Activated naive CD4-positive, alpha-beta T cell (primary cell): ENCODE data around the gene KLHDC7B.

Experiments
- DNase-seq, 4 experiments: peaks; one replicate each; lab custom pipeline; 2025; lab: John Stamatoyannopoulos, UW

Gene KLHDC7B

DNA sequence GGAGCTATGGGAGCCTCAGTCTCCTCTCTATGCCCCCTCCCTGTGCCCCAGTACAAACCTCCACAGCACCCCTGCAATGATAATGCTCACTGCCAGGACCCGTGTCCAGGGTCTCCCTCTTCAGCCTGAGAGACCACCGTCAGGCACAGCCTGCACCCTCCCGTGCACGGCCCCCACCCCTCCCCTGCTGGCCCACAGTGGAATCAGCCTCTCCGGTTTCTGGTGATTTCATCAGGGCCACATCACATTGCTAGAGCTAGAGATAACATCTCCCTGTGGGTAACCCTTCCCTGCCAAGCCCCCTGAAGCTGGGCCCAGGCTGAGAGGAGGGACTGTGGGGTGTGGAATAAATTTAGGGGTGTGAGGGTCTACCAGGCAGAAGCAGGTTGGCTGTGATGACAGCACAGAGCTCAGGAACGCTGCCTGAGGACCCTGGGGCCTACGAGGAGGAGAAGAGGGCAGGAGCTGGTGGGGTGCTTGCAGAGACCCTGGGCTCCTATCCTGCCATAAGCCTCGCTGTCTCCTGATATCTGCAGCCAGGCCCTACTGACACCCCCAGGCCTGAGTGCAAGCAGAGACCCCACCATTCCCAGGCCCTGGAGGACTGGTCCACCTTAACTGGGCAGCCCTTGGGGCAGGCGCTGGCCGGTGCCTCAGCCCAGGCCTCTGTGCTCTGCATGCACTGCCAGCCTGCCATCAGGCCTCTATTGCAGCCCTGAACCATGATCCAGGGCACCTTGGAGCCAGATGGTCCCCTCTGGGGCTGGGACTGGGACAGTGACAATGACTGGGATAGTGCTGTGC lies at the start of gene KLHDC7B:
Gene KLHDC7B (plus strand): TSS at position 378 of the 804 bp plus-strand sequence. CDS start 345 bp downstream, at position 723.
- DNase-seq = no peak

GRCh38 chr22:50497093-50497492 lies 48.6 kb upstream of the KLHDC7B start:
- no peak for DNase-seq

- DNase-seq = peak in 2 of 4 experiments; percentile 38 to 53
Measured at GRCh38 chr22:50498322-50498890, 47.3 kb upstream of the KLHDC7B start.

DNA sequence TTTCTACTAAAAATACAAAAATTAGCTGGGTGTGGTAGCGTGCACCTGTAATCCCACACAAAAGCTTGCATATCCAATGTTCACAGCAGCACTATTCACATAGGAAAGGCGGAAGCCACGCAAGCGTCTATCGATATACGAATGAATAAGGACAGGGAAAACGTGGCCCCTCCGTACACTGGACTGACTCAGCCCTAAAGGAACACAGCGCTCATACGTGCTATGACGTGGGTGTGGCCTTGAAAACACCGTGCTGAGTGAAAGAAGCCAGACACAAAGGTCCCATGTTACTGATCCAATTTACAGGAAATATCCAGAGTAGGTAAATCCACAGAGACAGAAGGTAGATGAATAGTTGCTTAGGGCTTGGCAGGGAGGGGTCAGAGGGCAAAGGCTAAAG lies 45.2 kb upstream of the KLHDC7B start:
- DNase-seq = no peak

DNA sequence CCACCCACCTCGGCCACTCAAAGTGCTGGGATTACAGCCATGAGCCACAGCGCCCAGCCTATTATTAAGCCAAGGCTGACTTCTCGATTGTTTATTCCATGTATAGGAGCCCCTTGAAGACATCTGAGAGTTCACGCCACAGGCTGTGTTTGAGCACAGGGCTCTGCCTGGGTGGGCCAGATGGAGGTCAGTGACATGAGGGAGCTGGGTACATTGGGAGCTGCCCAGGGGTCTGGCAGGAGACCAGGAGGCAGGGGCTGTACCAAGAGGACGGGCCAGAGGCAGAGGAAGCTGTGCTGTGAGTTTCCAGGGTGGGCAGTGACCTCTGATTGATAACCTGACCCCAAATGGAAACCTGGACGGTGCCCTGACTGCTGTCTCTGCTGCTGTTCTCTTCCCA lies 43.6 kb upstream of the KLHDC7B start:
- DNase-seq = no peak

DNA sequence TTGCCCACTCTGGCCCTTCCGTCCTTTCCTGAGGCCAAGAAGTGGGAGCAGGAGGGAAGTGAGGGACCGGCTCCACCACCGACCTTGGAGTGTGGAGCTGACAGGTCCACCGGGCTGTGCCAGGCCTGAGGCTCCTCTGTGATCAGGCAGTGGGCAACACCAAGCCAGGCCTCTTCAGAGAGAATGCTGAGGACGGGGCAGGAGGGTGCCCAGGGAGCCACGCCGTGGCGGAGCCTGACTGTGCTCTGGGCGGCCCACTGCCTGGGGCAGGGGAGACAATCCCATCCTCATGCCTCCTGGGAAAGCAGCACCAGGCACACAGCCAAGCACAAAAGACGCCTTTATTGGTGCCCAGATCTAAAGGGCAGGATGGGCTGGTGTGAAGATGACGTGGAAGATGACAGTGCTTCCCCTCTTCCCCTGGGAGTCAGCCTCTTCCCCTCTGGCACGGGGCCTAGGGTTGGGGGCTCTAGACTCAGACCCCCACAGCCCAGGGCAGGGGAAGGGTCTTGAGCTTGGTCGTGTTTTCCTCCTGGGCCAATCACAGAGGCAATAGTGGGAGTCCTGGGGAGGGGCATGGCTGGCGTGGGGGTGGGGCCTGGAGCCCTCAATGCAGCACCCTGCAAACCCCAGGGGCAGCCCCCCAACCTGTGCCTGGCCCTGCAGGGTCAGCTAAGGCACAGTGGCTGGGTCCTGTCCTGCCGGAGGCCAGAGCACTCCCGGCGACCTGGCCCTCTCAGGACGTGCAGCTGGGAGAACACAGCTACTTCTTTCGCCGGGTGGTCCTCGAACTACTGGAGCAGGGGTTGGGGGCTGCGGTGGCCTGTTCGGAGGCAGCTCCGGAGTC lies 42.8 kb upstream of the KLHDC7B start:
- no peak for DNase-seq

- DNase-seq = no peak
Measured at GRCh38 chr22:50503475-50504145, 42.1 kb upstream of the KLHDC7B start.

GRCh38 chr22:50504369-50505211 lies 41.1 kb upstream of the KLHDC7B start:
- DNase-seq = no peak

- DNase-seq = no peak
Measured at GRCh38 chr22:50505276-50505775, 40.4 kb upstream of the KLHDC7B start.

GRCh38 chr22:50505776-50506610 lies 39.7 kb upstream of the KLHDC7B start:
- DNase-seq = no peak

- DNase-seq = no peak
Measured at GRCh38 chr22:50506611-50507420, 38.9 kb upstream of the KLHDC7B start.

DNA sequence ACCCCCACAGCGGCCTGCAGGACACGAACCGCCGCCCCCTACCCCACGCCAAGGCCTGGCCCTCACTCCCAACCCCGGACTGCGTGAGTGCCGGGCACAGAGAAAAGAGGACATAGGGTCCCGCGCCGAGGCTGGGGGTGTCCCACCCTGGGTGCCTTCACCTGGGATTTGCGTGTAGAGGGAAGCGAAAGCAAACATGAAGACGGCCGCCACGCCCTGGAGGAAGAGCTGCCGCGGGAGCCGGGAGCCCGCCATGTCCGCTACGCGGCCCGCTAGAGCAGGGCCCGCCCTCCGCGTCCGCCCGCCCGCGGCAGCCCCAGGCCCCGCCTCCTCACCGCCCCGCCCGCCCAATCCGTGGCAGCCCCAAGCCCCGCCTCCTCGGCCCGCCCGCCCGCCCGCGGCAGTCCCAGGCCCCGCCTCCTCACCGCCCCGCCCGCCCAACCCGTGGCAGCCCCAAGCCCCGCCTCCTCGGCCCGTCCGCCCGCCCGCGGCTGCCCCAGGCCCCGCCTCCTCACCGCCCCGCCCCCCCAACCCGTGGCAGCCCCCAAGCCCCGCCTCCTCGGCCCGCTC lies 38.2 kb upstream of the KLHDC7B start, which contains the start of gene LMF2:
Gene LMF2 (minus strand): TSS at position 282 of the 570 bp plus-strand sequence. CDS start 27 bp downstream, at position 255.
- DNase-seq = peak; percentile 100

DNA sequence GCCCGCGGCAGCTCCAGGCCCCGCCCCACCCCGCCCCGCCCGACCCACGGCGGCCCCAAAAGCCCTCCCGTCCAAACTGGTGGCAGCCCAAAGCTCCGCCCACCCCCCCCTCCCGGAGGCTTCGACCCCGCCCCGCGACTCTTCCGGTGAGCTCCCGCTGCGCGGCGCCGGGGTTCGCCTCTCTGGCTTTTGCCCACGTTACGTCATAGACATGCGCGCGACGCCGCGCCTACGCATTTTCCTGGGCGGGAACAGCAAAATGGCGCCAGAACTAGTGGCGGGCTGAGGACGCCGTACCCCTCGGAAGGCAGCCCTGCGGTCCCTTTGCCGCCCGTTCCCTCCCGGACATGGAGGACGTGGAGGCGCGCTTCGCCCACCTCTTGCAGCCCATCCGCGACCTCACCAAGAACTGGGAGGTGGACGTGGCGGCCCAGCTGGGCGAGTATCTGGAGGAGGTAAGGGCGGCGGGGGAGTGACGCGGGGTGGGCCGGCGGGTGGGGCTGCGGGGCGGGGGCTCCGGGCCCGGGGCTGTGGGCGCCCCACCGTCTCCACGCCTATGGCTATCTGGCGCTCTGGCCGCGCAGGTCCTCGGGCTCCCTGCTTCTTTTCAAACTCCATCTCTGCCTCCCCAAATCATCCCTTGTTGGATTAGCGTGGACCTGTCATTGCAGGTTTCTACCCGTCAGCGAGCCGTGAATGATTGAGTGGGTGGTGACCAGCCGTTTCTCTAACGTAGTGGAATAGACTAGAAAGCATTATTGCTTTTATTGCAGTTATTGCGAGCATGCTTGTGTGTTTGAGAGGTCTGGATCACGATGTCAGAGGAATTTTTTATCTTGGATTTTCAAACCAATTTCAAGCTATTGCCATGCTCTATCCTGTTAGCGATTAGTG lies 37.5 kb upstream of the KLHDC7B start, which contains the start of gene NCAPH2:
Gene NCAPH2 (plus strand): TSS at position 234 of the 894 bp plus-strand sequence. CDS start 114 bp downstream, at position 348.
- DNase-seq = peak in 3 of 4 experiments; percentile 100

- no peak for DNase-seq
Measured at GRCh38 chr22:50508897-50509296, 36.8 kb upstream of the KLHDC7B start.

GRCh38 chr22:50513175-50513574 lies 32.5 kb upstream of the KLHDC7B start:
- no peak for DNase-seq

- DNase-seq = no peak
Measured at GRCh38 chr22:50516068-50516467, 29.6 kb upstream of the KLHDC7B start.

DNA sequence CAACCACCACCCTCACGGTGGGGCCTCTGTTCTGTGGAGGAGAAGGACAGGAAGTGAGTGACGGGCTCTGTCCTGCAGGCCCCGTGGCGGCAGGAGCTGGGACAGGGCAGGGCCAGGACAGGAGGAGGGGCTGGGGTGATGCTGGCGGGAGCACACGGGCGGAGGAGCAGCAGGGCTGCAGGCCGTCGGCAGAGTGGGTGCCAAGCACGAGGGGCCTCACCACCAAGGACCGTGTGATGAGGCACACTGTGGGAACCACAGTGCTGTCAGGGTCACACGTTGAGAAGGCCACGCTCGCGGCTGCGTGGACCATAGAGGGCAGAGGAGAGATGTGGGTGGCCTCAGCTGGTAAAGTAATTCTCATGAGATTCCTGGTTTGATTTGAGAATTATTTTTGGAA lies 28.8 kb upstream of the KLHDC7B start:
- no peak for DNase-seq
